ENCODE results near the gene NPSR1. TPM values are rescaled to one million over a fixed set of nuclear protein-coding genes. Genes with fewer than 3 reads are reported as not detected.

The NPSR1 gene
- total and polyA plus RNA-seq, 9 of the 15 experiments (the other 6 are each of a cell fraction or from before 2014, with no cell fraction given), result not detected

DNA sequence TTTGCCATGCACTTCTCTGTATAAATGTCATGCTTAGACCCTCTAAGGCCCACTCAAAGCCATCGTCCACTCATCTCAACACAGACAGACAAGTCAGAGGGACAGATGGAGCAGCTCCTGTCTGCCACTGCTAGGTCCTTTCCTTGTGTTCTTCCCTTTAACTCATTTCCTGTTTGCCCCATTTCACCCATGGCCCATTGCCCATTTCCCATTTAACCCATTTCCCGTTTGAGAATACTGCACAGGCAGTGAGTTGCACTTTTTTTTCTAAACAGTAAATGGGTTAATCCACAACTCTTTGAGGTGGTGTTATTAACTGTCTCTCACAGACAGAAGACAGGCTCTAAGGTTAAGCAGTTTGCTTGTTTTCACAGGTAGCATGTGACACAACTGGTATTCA, 179.3 kb downstream of the NPSR1 start (continued):
- TF ChIP-seq, protein P1, sequence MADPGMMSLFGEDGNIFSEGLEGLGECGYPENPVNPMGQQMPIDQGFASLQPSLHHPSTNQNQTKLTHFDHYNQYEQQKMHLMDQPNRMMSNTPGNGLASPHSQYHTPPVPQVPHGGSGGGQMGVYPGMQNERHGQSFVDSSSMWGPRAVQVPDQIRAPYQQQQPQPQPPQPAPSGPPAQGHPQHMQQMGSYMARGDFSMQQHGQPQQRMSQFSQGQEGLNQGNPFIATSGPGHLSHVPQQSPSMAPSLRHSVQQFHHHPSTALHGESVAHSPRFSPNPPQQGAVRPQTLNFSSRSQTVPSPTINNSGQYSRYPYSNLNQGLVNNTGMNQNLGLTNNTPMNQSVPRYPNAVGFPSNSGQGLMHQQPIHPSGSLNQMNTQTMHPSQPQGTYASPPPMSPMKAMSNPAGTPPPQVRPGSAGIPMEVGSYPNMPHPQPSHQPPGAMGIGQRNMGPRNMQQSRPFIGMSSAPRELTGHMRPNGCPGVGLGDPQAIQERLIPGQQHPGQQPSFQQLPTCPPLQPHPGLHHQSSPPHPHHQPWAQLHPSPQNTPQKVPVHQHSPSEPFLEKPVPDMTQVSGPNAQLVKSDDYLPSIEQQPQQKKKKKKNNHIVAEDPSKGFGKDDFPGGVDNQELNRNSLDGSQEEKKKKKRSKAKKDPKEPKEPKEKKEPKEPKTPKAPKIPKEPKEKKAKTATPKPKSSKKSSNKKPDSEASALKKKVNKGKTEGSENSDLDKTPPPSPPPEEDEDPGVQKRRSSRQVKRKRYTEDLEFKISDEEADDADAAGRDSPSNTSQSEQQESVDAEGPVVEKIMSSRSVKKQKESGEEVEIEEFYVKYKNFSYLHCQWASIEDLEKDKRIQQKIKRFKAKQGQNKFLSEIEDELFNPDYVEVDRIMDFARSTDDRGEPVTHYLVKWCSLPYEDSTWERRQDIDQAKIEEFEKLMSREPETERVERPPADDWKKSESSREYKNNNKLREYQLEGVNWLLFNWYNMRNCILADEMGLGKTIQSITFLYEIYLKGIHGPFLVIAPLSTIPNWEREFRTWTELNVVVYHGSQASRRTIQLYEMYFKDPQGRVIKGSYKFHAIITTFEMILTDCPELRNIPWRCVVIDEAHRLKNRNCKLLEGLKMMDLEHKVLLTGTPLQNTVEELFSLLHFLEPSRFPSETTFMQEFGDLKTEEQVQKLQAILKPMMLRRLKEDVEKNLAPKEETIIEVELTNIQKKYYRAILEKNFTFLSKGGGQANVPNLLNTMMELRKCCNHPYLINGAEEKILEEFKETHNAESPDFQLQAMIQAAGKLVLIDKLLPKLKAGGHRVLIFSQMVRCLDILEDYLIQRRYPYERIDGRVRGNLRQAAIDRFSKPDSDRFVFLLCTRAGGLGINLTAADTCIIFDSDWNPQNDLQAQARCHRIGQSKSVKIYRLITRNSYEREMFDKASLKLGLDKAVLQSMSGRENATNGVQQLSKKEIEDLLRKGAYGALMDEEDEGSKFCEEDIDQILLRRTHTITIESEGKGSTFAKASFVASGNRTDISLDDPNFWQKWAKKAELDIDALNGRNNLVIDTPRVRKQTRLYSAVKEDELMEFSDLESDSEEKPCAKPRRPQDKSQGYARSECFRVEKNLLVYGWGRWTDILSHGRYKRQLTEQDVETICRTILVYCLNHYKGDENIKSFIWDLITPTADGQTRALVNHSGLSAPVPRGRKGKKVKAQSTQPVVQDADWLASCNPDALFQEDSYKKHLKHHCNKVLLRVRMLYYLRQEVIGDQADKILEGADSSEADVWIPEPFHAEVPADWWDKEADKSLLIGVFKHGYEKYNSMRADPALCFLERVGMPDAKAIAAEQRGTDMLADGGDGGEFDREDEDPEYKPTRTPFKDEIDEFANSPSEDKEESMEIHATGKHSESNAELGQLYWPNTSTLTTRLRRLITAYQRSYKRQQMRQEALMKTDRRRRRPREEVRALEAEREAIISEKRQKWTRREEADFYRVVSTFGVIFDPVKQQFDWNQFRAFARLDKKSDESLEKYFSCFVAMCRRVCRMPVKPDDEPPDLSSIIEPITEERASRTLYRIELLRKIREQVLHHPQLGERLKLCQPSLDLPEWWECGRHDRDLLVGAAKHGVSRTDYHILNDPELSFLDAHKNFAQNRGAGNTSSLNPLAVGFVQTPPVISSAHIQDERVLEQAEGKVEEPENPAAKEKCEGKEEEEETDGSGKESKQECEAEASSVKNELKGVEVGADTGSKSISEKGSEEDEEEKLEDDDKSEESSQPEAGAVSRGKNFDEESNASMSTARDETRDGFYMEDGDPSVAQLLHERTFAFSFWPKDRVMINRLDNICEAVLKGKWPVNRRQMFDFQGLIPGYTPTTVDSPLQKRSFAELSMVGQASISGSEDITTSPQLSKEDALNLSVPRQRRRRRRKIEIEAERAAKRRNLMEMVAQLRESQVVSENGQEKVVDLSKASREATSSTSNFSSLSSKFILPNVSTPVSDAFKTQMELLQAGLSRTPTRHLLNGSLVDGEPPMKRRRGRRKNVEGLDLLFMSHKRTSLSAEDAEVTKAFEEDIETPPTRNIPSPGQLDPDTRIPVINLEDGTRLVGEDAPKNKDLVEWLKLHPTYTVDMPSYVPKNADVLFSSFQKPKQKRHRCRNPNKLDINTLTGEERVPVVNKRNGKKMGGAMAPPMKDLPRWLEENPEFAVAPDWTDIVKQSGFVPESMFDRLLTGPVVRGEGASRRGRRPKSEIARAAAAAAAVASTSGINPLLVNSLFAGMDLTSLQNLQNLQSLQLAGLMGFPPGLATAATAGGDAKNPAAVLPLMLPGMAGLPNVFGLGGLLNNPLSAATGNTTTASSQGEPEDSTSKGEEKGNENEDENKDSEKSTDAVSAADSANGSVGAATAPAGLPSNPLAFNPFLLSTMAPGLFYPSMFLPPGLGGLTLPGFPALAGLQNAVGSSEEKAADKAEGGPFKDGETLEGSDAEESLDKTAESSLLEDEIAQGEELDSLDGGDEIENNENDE (IDR thresholded peaks at IDR 0.05; ENCODE audit: low read depth, low read length), result no peak
- no peak for TF ChIP-seq MAFF (IDR thresholded peaks at IDR 0.05; ENCODE audit: low read length)
- no peak for TF ChIP-seq MEF2D (tag; conservative IDR thresholded peaks at IDR 0.05; ENCODE audit: low read depth)

All from K562 (cell line).